Coronary artery (tissue), 2 donors: ENCODE data around the gene ZNF827.

Source experiments
- DNase-seq: peaks from one replicate; pipeline ENCODE4 v3.0.0-alpha.2; 2017; ENCODE audit warnings: low spot score
- H3K27ac ChIP-seq, 2 donors: fragments of 200-600 bp; sonication (generic); one replicate each; pipeline ENCODE4 v1.5.1; 2016 to 2019
- H3K4me3 ChIP-seq: fragments of 200-600 bp; sonication (generic); 2 replicates; pipeline ENCODE4 v1.5.1; 2016; ENCODE audit warnings: mild to moderate bottlenecking, moderate library complexity
- TF ChIP-seq, protein P1 (sequence below): fragments of 200-600 bp; sonication (generic); IDR thresholded peaks from one replicate; pipeline ENCODE4 v1.5.1; 2019; ENCODE audit warnings: antibody characterized with exemption

ZNF827 gene

GRCh38 chr4:145709336-145709735, 229.3 kb downstream of the ZNF827 start:
- no peak overlapping the region for H3K27ac ChIP-seq
- TF ChIP-seq, protein P1, sequence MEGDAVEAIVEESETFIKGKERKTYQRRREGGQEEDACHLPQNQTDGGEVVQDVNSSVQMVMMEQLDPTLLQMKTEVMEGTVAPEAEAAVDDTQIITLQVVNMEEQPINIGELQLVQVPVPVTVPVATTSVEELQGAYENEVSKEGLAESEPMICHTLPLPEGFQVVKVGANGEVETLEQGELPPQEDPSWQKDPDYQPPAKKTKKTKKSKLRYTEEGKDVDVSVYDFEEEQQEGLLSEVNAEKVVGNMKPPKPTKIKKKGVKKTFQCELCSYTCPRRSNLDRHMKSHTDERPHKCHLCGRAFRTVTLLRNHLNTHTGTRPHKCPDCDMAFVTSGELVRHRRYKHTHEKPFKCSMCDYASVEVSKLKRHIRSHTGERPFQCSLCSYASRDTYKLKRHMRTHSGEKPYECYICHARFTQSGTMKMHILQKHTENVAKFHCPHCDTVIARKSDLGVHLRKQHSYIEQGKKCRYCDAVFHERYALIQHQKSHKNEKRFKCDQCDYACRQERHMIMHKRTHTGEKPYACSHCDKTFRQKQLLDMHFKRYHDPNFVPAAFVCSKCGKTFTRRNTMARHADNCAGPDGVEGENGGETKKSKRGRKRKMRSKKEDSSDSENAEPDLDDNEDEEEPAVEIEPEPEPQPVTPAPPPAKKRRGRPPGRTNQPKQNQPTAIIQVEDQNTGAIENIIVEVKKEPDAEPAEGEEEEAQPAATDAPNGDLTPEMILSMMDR = no peak
- DNase-seq = no peak
- no peak overlapping the region for H3K4me3 ChIP-seq
